Measurements from ENCODE around the gene FBLN2.

FBLN2 gene

GRCh38 chr3:13575459-13576061 lies 26.6 kb downstream of the FBLN2 start:
- H3K27me3 ChIP-seq = no peaks in the 10 kb centered on the region
- peaks cover 0 to 8% (median under 1%) of the 10 kb centered on the region in 4 donors for H3K4me1 ChIP-seq
- intact Hi-C loops (cut with DNase I; ENCODE audit: low total_unique reads) = no loop called here
- H3K27ac ChIP-seq = no peak overlapping the region
- TF ChIP-seq, protein P1, sequence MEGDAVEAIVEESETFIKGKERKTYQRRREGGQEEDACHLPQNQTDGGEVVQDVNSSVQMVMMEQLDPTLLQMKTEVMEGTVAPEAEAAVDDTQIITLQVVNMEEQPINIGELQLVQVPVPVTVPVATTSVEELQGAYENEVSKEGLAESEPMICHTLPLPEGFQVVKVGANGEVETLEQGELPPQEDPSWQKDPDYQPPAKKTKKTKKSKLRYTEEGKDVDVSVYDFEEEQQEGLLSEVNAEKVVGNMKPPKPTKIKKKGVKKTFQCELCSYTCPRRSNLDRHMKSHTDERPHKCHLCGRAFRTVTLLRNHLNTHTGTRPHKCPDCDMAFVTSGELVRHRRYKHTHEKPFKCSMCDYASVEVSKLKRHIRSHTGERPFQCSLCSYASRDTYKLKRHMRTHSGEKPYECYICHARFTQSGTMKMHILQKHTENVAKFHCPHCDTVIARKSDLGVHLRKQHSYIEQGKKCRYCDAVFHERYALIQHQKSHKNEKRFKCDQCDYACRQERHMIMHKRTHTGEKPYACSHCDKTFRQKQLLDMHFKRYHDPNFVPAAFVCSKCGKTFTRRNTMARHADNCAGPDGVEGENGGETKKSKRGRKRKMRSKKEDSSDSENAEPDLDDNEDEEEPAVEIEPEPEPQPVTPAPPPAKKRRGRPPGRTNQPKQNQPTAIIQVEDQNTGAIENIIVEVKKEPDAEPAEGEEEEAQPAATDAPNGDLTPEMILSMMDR (IDR thresholded peaks at IDR 0.05) = no peak
- peak in 1 of 2 donors; percentile 64 for DNase-seq
- H3K36me3 ChIP-seq = peaks cover 0 to 6% (median 0%) of the 10 kb centered on the region in 3 donors
- no peak overlapping the region for H3K4me3 ChIP-seq
- no peaks in the 10 kb centered on the region for H3K9me3 ChIP-seq

- Histone ChIP-seq H3K9me3 (no peaks in the 10 kb centered on the region), H3K27ac (no peak overlapping the region), H3K4me3 (no peak overlapping the region), H3K4me1 (peaks cover 0 to 9% (median 4%) of the 10 kb centered on the region in 4 donors), H3K27me3 (no peaks in the 10 kb centered on the region), H3K36me3 (no peaks in the 10 kb centered on the region)
- TF ChIP-seq, protein P1 (IDR thresholded peaks at IDR 0.05) = no peak
- no peak for DNase-seq
- intact Hi-C loops (cut with DNase I; ENCODE audit: low total_unique reads) = no loop called here
Observed at GRCh38 chr3:13577181-13578121, 28.5 kb downstream of the FBLN2 start.

DNA sequence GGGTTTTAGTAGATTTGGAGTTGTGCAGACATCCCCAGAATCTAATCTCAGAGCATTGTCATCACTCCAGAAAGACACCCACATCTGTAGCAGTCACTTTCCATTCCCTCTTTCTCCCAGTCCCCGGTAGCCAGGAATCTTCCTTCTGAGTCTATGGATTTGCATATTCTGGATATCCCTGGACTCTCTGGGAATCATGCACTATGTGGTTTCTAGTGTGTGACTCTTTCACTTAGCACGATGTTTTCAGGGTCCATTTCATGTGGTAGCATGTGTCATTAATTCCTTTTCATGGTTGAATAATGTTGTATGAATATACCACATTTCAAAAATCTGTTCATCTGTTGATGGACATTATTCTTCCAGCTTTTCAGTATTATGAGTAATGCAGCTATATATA lies 29.3 kb downstream of the FBLN2 start:
- H3K4me1 ChIP-seq = peaks cover 0 to 9% (median 4%) of the 10 kb centered on the region in 4 donors
- intact Hi-C loops (cut with DNase I; ENCODE audit: low total_unique reads) = no loop called here

DNA sequence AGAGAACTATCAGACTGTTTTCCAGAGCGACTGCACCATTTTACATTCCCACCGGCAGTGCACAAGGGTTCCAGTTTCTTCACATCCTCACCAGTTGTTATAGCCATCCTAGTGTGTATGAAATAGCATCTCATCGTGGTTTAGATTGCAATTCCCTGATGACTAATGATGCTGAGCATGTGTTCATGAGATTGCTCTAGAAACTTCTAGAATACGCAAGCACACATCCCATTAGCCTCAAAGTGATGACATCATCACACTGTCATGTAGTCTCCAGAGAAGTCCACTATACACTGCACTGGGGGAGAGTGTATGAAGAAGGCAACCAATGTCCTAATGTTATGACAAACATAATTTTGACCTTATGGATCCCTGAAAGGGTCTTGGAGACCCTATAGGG lies 30.1 kb downstream of the FBLN2 start:
- Histone ChIP-seq H3K9me3 (no peaks in the 10 kb centered on the region), H3K36me3 (no peaks in the 10 kb centered on the region), H3K27me3 (no peaks in the 10 kb centered on the region), H3K4me3 (no peak overlapping the region), H3K27ac (no peak overlapping the region), H3K4me1 (peaks cover 0 to 9% (median 4%) of the 10 kb centered on the region in 4 donors)
- TF ChIP-seq, protein P1 (IDR thresholded peaks at IDR 0.05) = no peak
- no peak for DNase-seq
- intact Hi-C loops (cut with DNase I; ENCODE audit: low total_unique reads) = no loop called here

More for the DNA sequence above, 29.3 kb downstream of the FBLN2 start:
- H3K27ac ChIP-seq = no peak overlapping the region
- H3K36me3 ChIP-seq = no peaks in the 10 kb centered on the region
- no peak for DNase-seq
- no peaks in the 10 kb centered on the region for H3K9me3 ChIP-seq
- H3K27me3 ChIP-seq = no peaks in the 10 kb centered on the region
- TF ChIP-seq, protein P1 (IDR thresholded peaks at IDR 0.05) = no peak
- H3K4me3 ChIP-seq = no peak overlapping the region

GRCh38 chr3:13580256-13581023 lies 31.5 kb downstream of the FBLN2 start:
- intact Hi-C loops (cut with DNase I; ENCODE audit: low total_unique reads) = no loop called here
- peak in 1 of 2 donors; percentile 45 for DNase-seq
- Histone ChIP-seq H3K27me3 (no peaks in the 10 kb centered on the region), H3K4me1 (peaks cover 0 to 9% (median 2%) of the 10 kb centered on the region in 4 donors), H3K9me3 (no peaks in the 10 kb centered on the region), H3K36me3 (no peaks in the 10 kb centered on the region), H3K4me3 (no peak overlapping the region), H3K27ac (no peak overlapping the region)
- TF ChIP-seq, protein P1 (IDR thresholded peaks at IDR 0.05) = no peak

All from tibial artery (tissue), 4 donors.